HG02852 (cell line): ENCODE results near the gene KRT17.
"Not testable (repeated sequence)": the region's sequence is repeated elsewhere in the genome, so short reads cannot be mapped to it uniquely, and the experiment has no call there.

Experiments
- ATAC-seq: cut with Tn5 transposase; IDR thresholded peaks from one replicate; pipeline ENCODE4 v1.9.1; 2021; ENCODE audit warnings: mild to moderate bottlenecking, moderate library complexity; ENCODE audit not compliant: unreplicated experiment

KRT17 gene

GRCh38 chr17:41635121-41636097 lies 11.0 kb upstream of the KRT17 start:
- ATAC-seq: no peak

GRCh38 chr17:41634639-41635038 lies 10.3 kb upstream of the KRT17 start:
- no peak for ATAC-seq

DNA sequence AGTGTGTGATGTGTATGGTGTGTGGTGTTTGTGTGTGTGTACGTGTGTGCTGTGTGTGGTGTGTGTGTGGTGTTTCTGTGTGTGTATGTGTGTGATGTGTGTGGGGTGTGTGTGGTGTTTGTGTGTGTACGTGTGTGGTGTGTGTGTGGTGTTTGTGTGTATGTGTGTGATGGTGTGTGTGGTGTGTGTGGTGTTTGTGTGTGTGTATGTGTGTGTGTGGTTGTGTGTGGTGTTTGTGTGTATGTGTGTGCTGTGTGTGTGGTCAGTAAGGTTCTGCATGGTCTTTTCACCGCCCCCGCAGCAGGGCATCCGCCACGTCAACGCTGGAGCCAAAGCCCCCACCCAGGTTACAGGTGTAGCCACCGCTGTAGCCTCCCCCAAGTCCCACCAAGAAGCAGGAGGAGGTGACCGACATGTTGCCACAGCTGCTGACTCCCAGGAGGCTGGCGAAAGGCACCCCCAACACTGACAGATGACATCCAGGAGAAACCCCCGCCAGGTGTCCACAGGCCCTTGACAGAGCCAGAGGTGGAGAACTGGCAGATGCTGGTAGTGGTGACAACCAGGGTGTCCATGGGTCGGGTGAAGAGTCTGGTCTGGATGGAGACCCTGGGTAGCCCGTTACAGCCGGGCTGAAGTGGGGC lies 9.3 kb upstream of the KRT17 start:
- ATAC-seq: no peak

- ATAC-seq: no peak
Measured at GRCh38 chr17:41632482-41633105, 8.2 kb upstream of the KRT17 start.

DNA sequence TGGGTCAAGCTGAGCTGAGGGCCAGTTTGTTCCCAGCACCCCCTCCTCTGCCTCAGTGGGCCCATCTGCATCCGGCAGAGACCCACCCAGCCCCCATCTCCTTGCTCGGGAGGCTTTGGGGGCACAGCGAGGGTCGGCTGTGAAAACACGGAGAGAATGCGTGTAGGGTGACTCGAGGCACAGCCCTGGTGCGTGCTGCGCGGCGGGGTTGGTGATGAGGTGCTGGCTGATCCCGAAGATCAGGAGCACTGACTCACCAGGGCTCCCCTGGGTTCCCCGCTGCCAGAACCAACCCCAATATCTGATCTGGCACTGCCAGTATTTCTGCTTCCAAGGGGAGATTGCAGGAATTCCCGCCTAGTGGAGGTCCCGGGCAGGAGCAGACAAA lies 7.5 kb upstream of the KRT17 start:
- no peak for ATAC-seq

DNA sequence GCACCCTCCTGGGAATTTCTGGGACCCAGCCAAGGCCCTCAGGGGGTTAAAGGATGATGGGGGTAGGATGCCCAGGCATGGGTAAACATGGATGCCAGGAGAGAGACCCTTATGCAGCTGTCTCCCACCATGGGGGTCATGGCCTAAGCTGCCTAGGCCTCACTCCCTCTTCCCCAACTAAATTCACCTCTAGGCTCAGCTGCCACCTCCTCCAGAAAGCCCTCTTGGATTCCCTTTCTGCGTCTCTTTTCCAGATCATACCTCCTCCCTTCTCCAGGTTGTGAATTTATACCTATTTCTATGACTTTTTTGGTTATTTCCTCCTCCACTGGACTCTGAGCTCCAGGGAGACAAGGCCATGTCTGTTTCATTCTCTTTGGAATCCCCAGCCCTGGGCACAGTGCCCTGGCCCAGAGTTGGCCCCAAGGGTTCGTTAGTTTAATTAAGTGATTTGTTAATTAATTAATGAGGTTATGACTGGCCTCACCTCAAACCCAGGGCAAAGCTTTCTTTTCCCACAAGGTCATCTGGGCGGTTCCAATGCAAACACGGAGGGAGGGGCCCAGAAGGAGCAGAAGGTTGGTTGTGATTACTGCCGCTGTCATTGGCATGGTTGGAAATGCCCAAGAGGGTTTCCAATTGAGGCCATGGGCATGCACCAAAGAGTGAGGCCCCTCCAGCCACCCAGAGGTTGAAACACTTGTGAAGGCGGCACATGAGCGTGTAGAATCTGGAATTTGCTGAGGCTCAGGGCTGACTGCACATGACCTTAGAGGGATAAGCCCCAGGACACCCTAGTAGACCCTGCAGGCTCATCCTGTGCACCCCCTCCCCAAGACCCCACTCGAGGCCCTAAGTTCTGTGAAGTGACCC lies 6.9 kb upstream of the KRT17 start:
- no peak for ATAC-seq

DNA sequence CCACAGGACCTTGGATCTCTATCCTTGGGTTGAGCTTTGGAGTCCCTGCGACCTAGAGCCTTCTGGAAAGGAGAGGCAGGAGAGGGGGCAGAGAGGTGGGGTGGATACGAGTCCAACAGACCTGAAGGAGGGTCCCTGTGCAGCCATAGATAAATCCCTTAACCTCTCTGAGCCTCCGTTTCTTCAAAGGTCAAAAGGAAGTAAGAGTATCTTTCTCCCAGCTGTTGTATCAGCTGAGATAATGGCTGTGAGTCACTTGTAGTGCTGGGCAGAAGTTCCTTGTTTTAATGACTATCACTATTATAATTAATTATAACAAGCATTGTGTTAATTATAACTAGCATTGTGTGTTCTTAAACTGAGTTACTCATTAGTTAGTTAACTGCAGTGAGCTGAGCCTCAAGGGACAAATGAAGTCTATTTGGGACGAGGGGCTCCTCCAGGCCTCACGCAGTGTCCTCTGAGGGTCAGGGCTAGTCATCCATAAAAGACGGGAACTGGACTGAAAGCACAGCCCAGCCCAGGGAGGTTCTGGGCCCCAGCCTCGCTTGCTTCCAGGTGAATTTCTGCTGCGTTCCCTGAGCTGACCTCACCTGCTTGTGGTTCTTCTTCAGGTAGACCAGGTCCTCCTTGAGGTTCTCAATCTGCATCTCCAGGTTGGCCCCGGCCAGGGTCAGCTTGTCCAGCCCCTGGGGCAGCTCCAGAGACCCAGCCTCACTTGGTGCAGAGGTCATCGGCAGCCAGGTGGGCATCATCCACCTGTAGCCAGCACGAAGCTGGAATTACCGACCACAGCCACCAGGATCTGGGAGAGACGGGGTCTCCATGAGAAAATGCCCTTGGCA lies 5.7 kb upstream of the KRT17 start:
- ATAC-seq: no peak

GRCh38 chr17:41629316-41629715 lies 4.9 kb upstream of the KRT17 start:
- no peak for ATAC-seq

DNA sequence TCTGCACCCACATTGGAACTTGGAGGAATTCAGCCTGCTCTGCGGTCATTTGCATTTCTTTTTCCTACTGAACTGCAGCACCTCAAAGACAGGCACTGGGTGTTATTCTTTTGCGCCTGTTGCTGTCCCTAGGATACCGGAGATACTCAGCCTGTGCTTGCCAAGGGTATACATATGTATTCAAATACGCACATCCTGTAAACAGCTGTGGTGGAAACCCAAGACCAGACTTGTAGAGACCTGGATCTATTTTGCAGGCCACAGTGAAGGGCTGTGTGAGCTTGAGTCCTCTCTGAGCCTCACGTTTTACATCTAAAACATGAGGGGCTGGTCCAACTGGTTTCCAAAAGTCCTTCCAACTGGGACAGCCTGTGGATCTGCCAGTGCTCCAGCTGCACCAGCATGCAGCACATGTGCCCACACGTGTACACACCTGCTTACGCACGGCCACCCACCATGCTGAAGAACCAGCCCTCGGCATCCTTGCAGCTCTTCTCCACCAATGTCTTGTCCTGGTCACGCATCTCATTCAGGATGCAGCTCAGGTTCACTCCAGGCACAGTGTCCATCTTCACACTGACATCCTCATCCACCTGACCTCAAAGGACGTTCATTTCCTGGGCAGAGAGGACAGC lies 4.4 kb upstream of the KRT17 start:
- not testable (repeated sequence) for ATAC-seq

DNA sequence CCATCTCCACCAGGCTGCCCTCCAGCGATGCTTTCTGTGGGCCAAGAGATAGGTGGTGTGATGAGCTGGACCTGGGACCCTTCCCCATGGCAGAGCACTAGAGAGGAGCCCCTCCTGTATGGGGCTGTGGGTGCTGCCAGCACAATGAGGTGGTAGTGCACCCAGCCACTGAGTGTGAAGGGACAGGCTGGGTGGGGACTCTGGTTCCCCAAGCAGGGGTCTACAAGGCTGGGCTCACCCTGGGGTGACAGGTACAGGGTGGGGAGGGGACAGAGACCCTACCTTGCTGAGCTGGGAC lies 3.6 kb upstream of the KRT17 start:
- not testable (repeated sequence) for ATAC-seq

DNA sequence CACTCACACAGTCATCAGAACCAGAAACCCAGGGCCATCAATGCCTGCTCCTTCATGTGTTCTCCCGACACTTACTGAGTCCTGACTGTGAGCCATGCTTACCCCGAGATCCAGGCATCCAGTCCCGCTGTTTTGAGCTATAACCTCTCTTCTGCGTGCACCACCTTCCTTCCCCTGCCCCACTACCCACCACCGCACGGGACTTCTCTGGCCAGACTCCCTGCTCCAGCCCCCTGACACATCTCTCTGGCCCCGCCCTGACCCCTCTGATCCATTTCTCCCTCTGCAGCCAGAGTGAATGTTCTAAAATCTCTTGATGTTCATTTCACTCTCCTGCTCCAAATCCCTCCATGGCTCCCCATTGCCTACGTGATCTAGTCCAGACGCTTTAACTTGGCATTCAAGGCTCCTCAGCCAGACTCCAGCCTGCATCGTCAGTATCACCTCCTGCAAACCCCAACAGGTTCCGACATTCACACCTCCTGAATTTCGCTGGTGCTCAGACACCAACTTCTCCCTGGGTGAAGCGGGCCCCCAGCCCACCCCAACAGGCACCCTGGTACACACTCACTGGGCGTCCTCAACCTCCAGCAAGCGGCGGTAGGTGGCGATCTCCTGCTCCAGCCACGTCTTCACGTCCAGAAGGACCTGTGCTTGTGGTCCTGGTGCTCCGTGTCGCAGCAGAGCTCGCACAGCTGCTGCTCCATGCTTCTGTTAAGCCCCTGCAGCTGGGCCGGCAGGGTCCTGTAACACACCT lies 3.1 kb upstream of the KRT17 start:
- ATAC-seq: no peak

GRCh38 chr17:41626914-41627295 lies 2.5 kb upstream of the KRT17 start:
- ATAC-seq: not testable (repeated sequence)

- ATAC-seq: not testable (repeated sequence)
Measured at GRCh38 chr17:41626028-41626913, 1.9 kb upstream of the KRT17 start.

- no peak for ATAC-seq
Measured at GRCh38 chr17:41625602-41626001, 1.2 kb upstream of the KRT17 start.

- ATAC-seq: not testable (repeated sequence)
Measured at GRCh38 chr17:41623184-41623861, 1.1 kb downstream of the KRT17 start.

DNA sequence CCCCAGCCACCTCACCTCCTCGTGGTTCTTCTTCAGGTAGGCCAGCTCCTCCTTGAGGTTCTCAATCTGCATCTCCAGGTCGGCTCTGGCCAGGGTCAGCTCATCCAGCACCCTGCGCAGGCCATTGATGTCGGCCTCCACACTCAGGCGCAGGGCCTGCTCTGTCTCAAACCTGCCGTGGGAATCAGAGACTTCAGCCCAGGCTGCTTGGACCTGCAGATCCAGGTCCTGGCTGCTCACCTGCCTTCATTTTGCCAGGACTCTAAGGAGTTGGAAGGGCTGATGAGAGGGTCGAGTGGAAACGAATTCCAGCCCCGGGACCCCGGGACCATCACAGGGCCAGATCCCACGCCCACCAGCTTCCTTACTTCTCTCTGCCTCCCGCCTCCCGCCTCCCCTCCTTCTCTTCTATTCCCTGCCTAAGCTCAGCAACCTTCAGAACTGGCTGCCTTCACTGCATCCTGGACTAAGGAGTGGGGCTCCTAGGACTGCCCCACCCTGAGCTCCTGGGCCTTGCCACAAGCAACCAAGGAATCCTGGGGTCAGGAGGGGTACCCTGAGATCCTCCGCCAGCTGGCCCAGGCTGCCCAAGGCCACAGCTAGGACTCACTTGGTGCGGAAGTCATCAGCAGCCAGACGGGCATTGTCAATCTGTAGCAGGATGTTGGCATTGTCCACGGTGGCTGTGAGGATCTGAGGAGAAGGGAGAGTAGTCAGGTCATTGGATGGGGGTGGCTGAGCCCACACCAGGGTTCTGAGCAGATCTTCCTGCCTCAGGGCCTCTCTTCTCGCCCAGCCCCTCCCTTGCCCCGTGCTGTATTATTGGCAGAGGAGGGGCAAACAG lies 1.8 kb downstream of the KRT17 start:
- not testable (repeated sequence) for ATAC-seq
